Stimulated activated effector memory CD8-positive, alpha-beta T cell treated with anti-CD3 and anti-CD28 coated beads, Interleukin-12 subunit alpha, Interleukin-12 subunit beta, amount 100 ng/mL, for 72 hours (primary cell): ENCODE measurements around the gene KRT28.
A peak's percentile ranks its signal among the peaks of the same experiment; 100 is the strongest.
"Not testable (repeated sequence)": the region's sequence is repeated elsewhere in the genome, so short reads cannot be mapped to it uniquely, and the experiment has no call there.

Source experiments
- ATAC-seq: fragments of 150-1000 bp; cut with Tn5 transposase; 2 replicates; pipeline ENCODE4 v1.10.0; 2021
- DNase-seq, 2 donors: peaks; one replicate each; pipeline ENCODE4 v3.0.0; 2021 to 2022; ENCODE audit warnings: low spot score in 2 of 2
- H3K27ac Mint-ChIP-seq: one replicate; pipeline ENCODE4 v1.8.0; 2022; ENCODE audit warnings: mild to moderate bottlenecking, mixed read lengths
- H3K36me3 Mint-ChIP-seq: one replicate; pipeline ENCODE4 v1.8.0; 2022; ENCODE audit warnings: mild to moderate bottlenecking, mixed read lengths
- H3K4me1 Mint-ChIP-seq: one replicate; pipeline ENCODE4 v1.8.0; 2022; ENCODE audit warnings: mixed read lengths
- H3K4me3 Mint-ChIP-seq: one replicate; pipeline ENCODE4 v1.8.0; 2022; ENCODE audit warnings: mild to moderate bottlenecking, mixed read lengths
- H3K9me3 Mint-ChIP-seq: one replicate; pipeline ENCODE4 v1.8.0; 2022; ENCODE audit warnings: mixed read lengths

The KRT28 gene

DNA sequence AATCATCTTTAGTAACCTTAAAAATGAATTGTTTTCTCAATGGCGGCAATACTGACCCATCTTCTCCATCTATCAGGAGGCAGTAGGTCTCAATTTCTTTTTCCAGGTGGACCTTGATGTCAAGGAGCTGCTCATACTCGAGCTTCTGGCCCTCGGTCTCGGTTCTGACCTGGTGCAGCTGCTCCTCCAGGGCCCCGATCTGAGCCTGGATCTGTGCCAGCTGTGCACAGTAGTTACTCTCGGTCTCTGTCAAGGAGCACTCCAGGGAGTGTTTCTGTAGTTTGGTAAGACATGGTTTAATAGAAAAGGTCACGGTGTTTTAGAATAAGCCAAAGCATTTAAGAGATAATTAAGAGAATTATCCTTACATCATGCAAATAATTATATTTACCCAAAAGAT lies 22.3 kb downstream of the KRT28 start:
- Mint-ChIP-seq H3K4me3 (no peak overlapping the region), H3K4me1 (no peaks in the 10 kb centered on the region), H3K9me3 (no peaks in the 10 kb centered on the region), H3K36me3 (no peaks in the 10 kb centered on the region), H3K27ac (no peak overlapping the region)
- DNase-seq (no peak), ATAC-seq (no peak)

DNA sequence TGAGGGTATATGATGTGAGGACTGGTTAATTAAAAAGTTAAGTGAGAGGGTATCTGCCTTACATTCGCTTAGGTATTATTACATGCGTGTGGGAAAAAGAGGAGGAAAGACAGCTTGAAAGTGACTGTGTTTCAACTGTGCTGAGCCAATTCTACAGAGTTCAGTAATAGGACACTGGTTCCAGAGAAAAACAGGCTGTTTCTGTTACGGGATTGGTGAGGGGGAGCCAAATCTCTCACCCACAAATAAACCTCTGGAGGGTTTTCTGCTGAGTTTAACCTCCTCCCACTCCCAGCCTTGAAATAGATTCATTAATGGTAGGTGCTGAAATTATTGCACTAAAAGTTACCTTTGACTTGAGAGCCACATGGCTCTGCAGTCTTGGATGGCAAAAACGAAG lies 23.8 kb downstream of the KRT28 start:
- Mint-ChIP-seq H3K36me3 (no peaks in the 10 kb centered on the region), H3K4me1 (no peaks in the 10 kb centered on the region), H3K9me3 (no peaks in the 10 kb centered on the region), H3K27ac (no peak overlapping the region), H3K4me3 (no peak overlapping the region)
- DNase-seq (no peak), ATAC-seq (no peak)

DNA sequence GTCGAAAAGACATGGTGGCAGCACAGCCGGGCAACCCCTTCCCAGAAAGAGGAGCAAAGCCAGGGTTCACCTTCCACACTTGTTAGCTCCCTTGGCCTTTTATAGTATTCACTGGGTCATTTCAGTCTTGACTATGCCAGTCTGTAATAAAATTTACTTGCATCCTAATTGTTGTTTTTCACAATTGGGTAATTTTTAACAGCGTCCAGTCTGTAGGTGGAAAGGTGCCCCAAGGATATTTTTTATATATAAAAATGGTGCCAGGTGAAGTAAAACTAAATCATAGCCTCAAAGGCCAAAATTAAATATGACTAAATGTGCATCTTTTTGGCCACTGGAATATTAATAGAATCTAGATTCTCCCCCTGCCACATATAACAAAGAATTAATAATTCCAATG lies 27.7 kb downstream of the KRT28 start, which contains the start of gene KRT26:
Gene KRT26 (minus strand): TSS at position 101 of the 400 bp plus-strand sequence. CDS start 88 bp downstream, at position 13.
- no peak for ATAC-seq
- no peaks in the 10 kb centered on the region for H3K36me3 Mint-ChIP-seq

DNA sequence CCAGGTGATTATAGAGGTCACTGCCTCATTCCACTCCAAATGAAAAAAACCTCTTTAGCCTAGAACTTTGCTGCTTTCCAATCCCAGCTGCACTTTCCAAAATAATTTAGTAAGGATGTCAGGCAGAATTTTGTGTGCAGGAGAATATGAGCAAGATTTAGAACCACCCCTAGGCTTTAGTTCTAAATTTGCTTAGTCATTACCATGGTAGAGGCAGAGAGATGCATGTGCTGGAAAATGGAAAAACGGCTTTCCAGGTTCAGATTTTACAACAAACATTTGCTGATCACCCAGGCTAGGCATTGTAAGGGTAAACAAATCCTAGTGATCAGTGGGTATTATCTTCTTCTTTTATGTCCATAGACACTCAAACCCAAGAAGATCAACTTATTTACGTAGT lies 34.1 kb downstream of the KRT28 start:
- Mint-ChIP-seq H3K4me3 (no peak overlapping the region), H3K9me3 (peaks cover 10% of the 10 kb centered on the region)

More for the DNA sequence above, 27.7 kb downstream of the KRT28 start, which contains the start of gene KRT26:
- DNase-seq, result no peak
- H3K27ac Mint-ChIP-seq, result no peak within 1 kb of the TSS
- H3K4me1 Mint-ChIP-seq, result no peaks in the 10 kb centered on the region
- no peaks in the 10 kb centered on the region for H3K9me3 Mint-ChIP-seq
- no peak within 1 kb of the TSS for H3K4me3 Mint-ChIP-seq

DNA sequence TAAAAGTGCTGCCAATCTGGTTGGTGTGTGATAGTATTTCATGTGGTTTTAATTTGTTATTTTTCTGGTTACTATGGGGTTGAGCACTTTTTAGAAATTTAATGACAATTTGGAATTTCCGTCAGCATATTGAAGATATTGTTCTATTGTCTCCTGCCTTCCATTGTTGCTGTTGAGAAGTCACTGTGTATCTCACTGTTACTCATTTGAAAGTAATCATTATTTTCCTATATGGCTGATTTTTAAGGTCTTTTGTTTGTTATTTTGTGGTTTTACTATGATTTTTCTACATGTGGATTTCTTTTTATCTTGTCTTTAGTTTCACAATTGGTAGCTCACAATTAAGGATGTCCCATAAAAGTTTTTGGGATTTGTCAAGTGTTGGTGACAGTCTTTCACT lies 36.0 kb downstream of the KRT28 start:
- H3K36me3 Mint-ChIP-seq, result no peaks in the 10 kb centered on the region
- H3K27ac Mint-ChIP-seq, result no peak overlapping the region
- ATAC-seq, result no peak
- peaks cover 28% of the 10 kb centered on the region for H3K9me3 Mint-ChIP-seq
- no peak for DNase-seq
- no peaks in the 10 kb centered on the region for H3K4me1 Mint-ChIP-seq
- H3K4me3 Mint-ChIP-seq, result no peak overlapping the region

More for the DNA sequence above, 34.1 kb downstream of the KRT28 start:
- H3K27ac Mint-ChIP-seq, result no peak overlapping the region
- DNase-seq, result no peak
- no peaks in the 10 kb centered on the region for H3K4me1 Mint-ChIP-seq
- ATAC-seq, result no peak
- H3K36me3 Mint-ChIP-seq, result no peaks in the 10 kb centered on the region

DNA sequence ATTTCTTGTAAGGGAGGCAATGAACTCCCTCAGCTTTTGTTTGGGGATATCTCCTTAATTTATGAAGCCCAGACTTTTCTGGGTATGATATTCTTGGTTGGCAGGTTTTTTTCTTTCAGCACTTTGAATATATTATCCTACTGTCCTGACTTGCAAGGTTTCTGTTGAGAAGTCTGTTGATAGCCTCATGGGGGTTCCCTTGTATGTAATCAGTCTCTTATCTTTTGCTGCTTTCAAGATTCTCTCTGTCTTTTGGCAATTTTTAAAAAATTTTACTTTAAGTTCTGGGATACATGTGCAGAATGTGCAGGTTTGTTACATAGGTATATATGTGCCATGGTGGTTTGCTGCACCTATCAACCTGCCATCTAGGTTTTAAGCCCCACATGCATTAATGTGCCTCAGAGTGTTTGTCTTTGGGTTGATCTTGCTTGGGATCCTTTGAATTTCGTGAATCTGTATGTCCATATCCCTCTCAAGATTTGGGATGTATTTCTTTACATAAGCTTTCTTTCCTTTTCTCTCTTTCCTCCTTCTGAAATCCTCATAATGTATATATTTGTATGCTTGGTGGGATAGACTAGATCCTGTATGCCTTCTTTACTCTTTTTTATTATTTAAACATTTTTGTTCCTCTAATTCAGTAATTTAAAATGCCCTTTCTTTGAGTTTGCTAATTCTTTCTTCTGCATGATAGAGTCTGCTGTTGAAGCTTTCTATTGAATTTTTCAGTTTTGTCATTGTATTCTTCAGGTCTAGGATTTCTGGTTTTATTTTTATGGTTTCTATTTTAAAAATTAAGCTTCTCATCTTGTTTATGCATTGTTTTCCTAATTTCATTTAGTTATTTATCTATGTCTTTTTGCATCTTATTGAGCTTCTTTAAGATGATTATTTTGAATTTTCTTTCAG lies 39.4 kb downstream of the KRT28 start:
- Mint-ChIP-seq H3K36me3 (no peaks in the 10 kb centered on the region), H3K9me3 (peaks cover 32% of the 10 kb centered on the region), H3K4me1 (no peaks in the 10 kb centered on the region)

GRCh38 chr17:40755231-40755630 lies 44.5 kb downstream of the KRT28 start, which contains the start of gene KRT25:
TSS of gene KRT25 (minus strand) at chr17:40755331. CDS start at chr17:40755271, 60 bp downstream.
- no peak for DNase-seq
- no peaks in the 10 kb centered on the region for H3K36me3 Mint-ChIP-seq
- H3K9me3 Mint-ChIP-seq, result peaks cover 18% of the 10 kb centered on the region
- no peak within 1 kb of the TSS for H3K4me3 Mint-ChIP-seq
- no peaks in the 10 kb centered on the region for H3K4me1 Mint-ChIP-seq
- no peak within 1 kb of the TSS for H3K27ac Mint-ChIP-seq
- ATAC-seq, result peak; percentile 39

More for the DNA sequence above, 39.4 kb downstream of the KRT28 start:
- Mint-ChIP-seq H3K27ac (no peak overlapping the region), H3K4me3 (no peak overlapping the region)
- DNase-seq (no peak), ATAC-seq (no peak)

DNA sequence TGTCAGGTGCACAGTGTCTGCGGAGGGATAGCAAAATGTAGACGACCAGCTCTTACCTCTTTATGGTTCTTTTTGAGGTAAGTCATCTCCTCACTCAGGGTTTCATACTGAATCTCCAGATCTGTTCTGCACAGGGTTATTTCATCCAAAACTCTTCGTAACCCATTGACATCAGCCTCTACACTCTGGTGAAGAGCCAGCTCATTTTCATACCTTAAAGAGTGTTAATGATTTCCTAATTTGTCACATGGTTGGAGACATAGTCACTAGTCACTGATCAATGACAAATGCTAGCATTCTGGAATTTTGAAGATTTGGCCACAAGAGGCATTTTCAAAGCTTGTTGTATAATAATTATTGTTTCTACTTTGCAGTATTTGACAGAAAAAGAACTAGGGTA lies 46.0 kb downstream of the KRT28 start:
- Mint-ChIP-seq H3K27ac (no peak overlapping the region), H3K4me1 (no peaks in the 10 kb centered on the region), H3K4me3 (no peak overlapping the region), H3K9me3 (peaks cover 5% of the 10 kb centered on the region), H3K36me3 (no peaks in the 10 kb centered on the region)
- ATAC-seq (no peak), DNase-seq (no peak)

- H3K4me1 Mint-ChIP-seq, result no peaks in the 10 kb centered on the region
- no peaks in the 10 kb centered on the region for H3K36me3 Mint-ChIP-seq
- no peak for ATAC-seq
Measured at GRCh38 chr17:40751065-40751464, 48.7 kb downstream of the KRT28 start.

DNA sequence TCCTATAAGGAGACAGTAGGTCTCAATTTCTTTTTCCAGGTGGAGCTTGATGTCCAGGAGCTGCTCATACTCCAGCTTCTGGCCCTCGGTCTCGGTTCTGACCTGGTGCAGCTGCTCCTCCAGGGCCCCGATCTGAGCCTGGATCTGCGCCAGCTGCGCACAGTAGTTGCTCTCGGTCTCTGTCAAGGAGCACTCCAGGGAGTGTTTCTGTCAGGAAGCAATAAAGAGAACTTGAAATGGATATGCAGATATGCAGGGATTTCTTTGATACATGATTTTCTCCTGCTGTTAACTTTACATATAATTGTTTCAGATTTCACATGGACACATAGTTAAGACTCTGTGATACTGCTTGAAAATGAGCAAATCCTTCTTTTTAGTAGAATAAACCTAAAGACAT lies 49.4 kb downstream of the KRT28 start:
- Mint-ChIP-seq H3K9me3 (peaks cover 3% of the 10 kb centered on the region), H3K4me1 (no peaks in the 10 kb centered on the region), H3K36me3 (no peaks in the 10 kb centered on the region), H3K27ac (no peak overlapping the region), H3K4me3 (no peak overlapping the region)
- ATAC-seq (no peak), DNase-seq (no peak)

More at GRCh38 chr17:40751065-40751464, 48.7 kb downstream of the KRT28 start:
- Mint-ChIP-seq H3K4me3 (no peak overlapping the region), H3K27ac (no peak overlapping the region), H3K9me3 (peaks cover 3% of the 10 kb centered on the region)
- DNase-seq, result no peak

DNA sequence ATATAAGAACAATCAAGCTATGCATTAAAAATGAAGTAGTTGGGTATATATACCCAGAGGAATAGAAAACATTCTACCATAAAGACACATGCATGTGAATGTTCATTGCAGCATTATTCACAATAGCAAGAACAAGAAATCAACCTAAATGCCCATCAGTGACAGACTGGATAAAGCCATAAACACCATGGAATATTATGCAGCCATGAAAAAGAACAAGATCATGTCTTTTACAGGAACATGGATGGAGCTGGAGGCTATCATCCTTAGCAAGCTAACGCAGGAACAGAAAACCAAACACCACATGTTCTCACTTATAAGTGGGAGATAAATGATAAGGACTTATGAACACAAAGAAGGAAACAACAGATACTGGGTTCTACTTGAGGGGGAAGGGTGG lies 51.1 kb downstream of the KRT28 start:
- not testable (repeated sequence) for ATAC-seq, DNase-seq, H3K4me1 Mint-ChIP-seq, H3K27ac Mint-ChIP-seq, H3K4me3 Mint-ChIP-seq, H3K9me3 Mint-ChIP-seq, H3K36me3 Mint-ChIP-seq
